Stimulated activated CD8-positive, alpha-beta memory T cell treated with anti-CD3 and anti-CD28 coated beads, Interleukin-7, amount 100 ng/mL, for 24 hours (primary cell): ENCODE data around the gene IL10RB.

ENCODE experiments used
- DNase-seq: peaks from one replicate; pipeline ENCODE4 v3.0.0-alpha.2; 2020; ENCODE audit warnings: low read depth

IL10RB gene

GRCh38 chr21:33332143-33332542 lies 66.0 kb downstream of the IL10RB start:
- DNase-seq, result no peak

GRCh38 chr21:33334191-33334590 lies 68.0 kb downstream of the IL10RB start:
- no peak for DNase-seq

GRCh38 chr21:33334824-33335223 lies 68.7 kb downstream of the IL10RB start:
- DNase-seq, result no peak

GRCh38 chr21:33339135-33339534 lies 73.0 kb downstream of the IL10RB start:
- no peak for DNase-seq

GRCh38 chr21:33339918-33340317 lies 73.8 kb downstream of the IL10RB start:
- DNase-seq, result no peak

- DNase-seq, result no peak
Observed at GRCh38 chr21:33345751-33346238, 79.6 kb downstream of the IL10RB start.
